HG03139 (cell line): ENCODE measurements around the gene PHF20.
"Not testable (repeated sequence)": the region's sequence is repeated elsewhere in the genome, so short reads cannot be mapped to it uniquely, and the experiment has no call there.

Experiments used
- ATAC-seq: cut with Tn5 transposase; IDR thresholded peaks from one replicate; pipeline ENCODE4 v1.9.1; 2021; ENCODE audit not compliant: unreplicated experiment

The PHF20 gene

GRCh38 chr20:35910254-35910653 is 138.4 kb downstream of the PHF20 start:
- no peak for ATAC-seq

GRCh38 chr20:35912881-35913280 is 141.1 kb downstream of the PHF20 start:
- ATAC-seq: no peak

- ATAC-seq: no peak
These were observed 145.3 kb downstream of the PHF20 start for GRCh38 chr20:35917077-35917476.

- no peak for ATAC-seq
These were observed 146.2 kb downstream of the PHF20 start for GRCh38 chr20:35918021-35918420.

- no peak for ATAC-seq
These were observed 148.7 kb downstream of the PHF20 start for GRCh38 chr20:35920523-35920922.

- ATAC-seq: no peak
These were observed 157.5 kb downstream of the PHF20 start for GRCh38 chr20:35929301-35929700.

- ATAC-seq: no peak
These were observed 162.2 kb downstream of the PHF20 start for GRCh38 chr20:35934050-35934449.

GRCh38 chr20:35939264-35939663 is 167.4 kb downstream of the PHF20 start:
- no peak for ATAC-seq

- ATAC-seq: no peak
These were observed 169.8 kb downstream of the PHF20 start for GRCh38 chr20:35941620-35942019.

GRCh38 chr20:35942243-35942642 is 170.4 kb downstream of the PHF20 start:
- no peak for ATAC-seq

GRCh38 chr20:35947489-35947888 is 175.7 kb downstream of the PHF20 start:
- ATAC-seq: no peak

- no peak for ATAC-seq
These were observed 176.1 kb downstream of the PHF20 start for GRCh38 chr20:35947907-35948306.

GRCh38 chr20:35950093-35950492 is 178.3 kb downstream of the PHF20 start:
- no peak for ATAC-seq

GRCh38 chr20:35952080-35952479 is 180.3 kb downstream of the PHF20 start:
- ATAC-seq: not testable (repeated sequence)

- ATAC-seq: no peak
These were observed 180.9 kb downstream of the PHF20 start for GRCh38 chr20:35952480-35953386.

- peak; percentile 20 for ATAC-seq
These were observed 181.8 kb downstream of the PHF20 start for GRCh38 chr20:35953387-35954199.

GRCh38 chr20:35954200-35954906 is 182.5 kb downstream of the PHF20 start, which contains the start of gene SCAND1:
TSS of gene SCAND1 (minus strand) at chr20:35954502. CDS start at chr20:35954284, 218 bp downstream.
- peak; percentile 79 for ATAC-seq

GRCh38 chr20:35954907-35955251 is 183.1 kb downstream of the PHF20 start:
- no peak for ATAC-seq

GRCh38 chr20:35956616-35957015 is 184.8 kb downstream of the PHF20 start:
- ATAC-seq: no peak

- ATAC-seq: not testable (repeated sequence)
These were observed 187.5 kb downstream of the PHF20 start for GRCh38 chr20:35959291-35959690.

- no peak for ATAC-seq
These were observed 192.1 kb downstream of the PHF20 start for GRCh38 chr20:35963878-35964277.
